Measurements from ENCODE around the gene TCP11L2. TPM values are rescaled to one million over a fixed set of nuclear protein-coding genes. Genes with fewer than 3 reads are reported as not detected.

Gene TCP11L2
- total and polyA plus RNA-seq, 2 of the 13 experiments (the other 11 are each of a cell fraction or from before 2014, with no cell fraction given): 4.6 to 24.1 TPM

GRCh38 chr12:106387848-106388377, 85.4 kb downstream of the TCP11L2 start:
- in situ Hi-C loops (cut with HindIII; ENCODE audit: extremely low pct_ligation_motif_present, low pct_unique_long_range_greater_than_20kb): loop anchor here (5.0 to 10.0 kb wide), 2 partner anchors 457 to 529 kb away; no protein-coding TSS in a partner anchor
- H3K9ac ChIP-seq (ENCODE audit: insufficient read depth, low read depth, low read length): no peak overlapping the region
- H3K27me3 ChIP-seq (ENCODE audit: control insufficient read depth in 1 of 2, insufficient read depth in 2 of 2, low read length in 2 of 2): no peaks in the 10 kb centered on the region
- no peaks in the 10 kb centered on the region for H4K20me1 ChIP-seq (ENCODE audit: insufficient read depth, low read length)
- H3K4me1 ChIP-seq (ENCODE audit: insufficient read depth, low read length): no peaks in the 10 kb centered on the region
- TF ChIP-seq NCOA5 (CRISPR knock-in tag; IDR thresholded peaks at IDR 0.05) (no peak), RORA (CRISPR knock-in tag; IDR thresholded peaks at IDR 0.05) (no peak), ZNF800 (CRISPR knock-in tag; IDR thresholded peaks at IDR 0.05) (no peak), KDM2A (CRISPR knock-in tag; IDR thresholded peaks at IDR 0.05; ENCODE audit: borderline replicate concordance, low read depth) (no peak), ZNF432 (CRISPR knock-in tag; IDR thresholded peaks at IDR 0.05; ENCODE audit: borderline replicate concordance) (no peak), KDM1A (CRISPR knock-in tag; IDR thresholded peaks at IDR 0.05) (no peak), ZNF251 (CRISPR knock-in tag; IDR thresholded peaks at IDR 0.05) (no peak), ZBTB7A (CRISPR knock-in tag; IDR thresholded peaks at IDR 0.05) (no peak), HMGA1 (CRISPR knock-in tag; conservative IDR thresholded peaks at IDR 0.05) (no peak), ISL2 (CRISPR knock-in tag; IDR thresholded peaks at IDR 0.05) (no peak)
- H2AFZ ChIP-seq (ENCODE audit: low read length): no peak overlapping the region
- H3K27ac ChIP-seq (ENCODE audit: extremely low read length, insufficient read depth, low read length): no peak overlapping the region
- ChIA-PET POLR2A (no interaction called here), CTCF (ENCODE audit: low intra/inter-chr PET ratio, low total read pairs) (interaction anchor here (3.3 kb wide), 1 partner anchor 532 kb away, joined by 31 read pairs; no protein-coding TSS in a partner anchor)
- no peak overlapping the region for H3K4me2 ChIP-seq (ENCODE audit: low read depth, low read length)
- no peak for FAIRE-seq
- ATAC-seq: no peak
- no peak for DNase-seq (ENCODE audit: low spot score)
- no peaks in the 10 kb centered on the region for H3K9me3 ChIP-seq (ENCODE audit: low read length)
- no TSS peak for BruUV-seq (replicated peaks)
- H3K79me2 ChIP-seq (ENCODE audit: insufficient read depth, low read length): no peaks in the 10 kb centered on the region
- H3K36me3 ChIP-seq (replicated peaks in 1 of 2; ENCODE audit: control insufficient read depth in 1 of 2, insufficient read depth in 2 of 2, low read length in 2 of 2): peaks cover 3 to 14% of the 10 kb centered on the region in 2 experiments; a peak in 3 of 5 replicates
- 93% methylated on average over 1 of the region's 1 CpG for WGBS (ENCODE audit: low lambda C conversion rate)
- intact Hi-C loops (cut with micrococcal nuclease; ENCODE audit: unreplicated experiment): no loop called here
- no peak overlapping the region for H3K4me3 ChIP-seq (replicated peaks in 1 of 3; ENCODE audit: insufficient read depth in 1 of 3, low read depth in 2 of 3, low read length in 3 of 3)
